CD4-positive, CD25-positive, alpha-beta regulatory T cell (primary cell): ENCODE data around the gene PON2. TPM values are rescaled to one million over a fixed set of nuclear protein-coding genes. Genes with fewer than 3 reads are reported as not detected.

Experiments
- ATAC-seq, 2 donors: fragments of 150-1000 bp; cut with Tn5 transposase; one replicate each; pipeline ENCODE4 v1.10.0; 2021; ENCODE audit warnings: low read depth in 2 of 2, moderate number of reproducible peaks in 2 of 2, moderate library complexity in 1 of 2
- DNase-seq, 3 donors: peaks; one replicate each; pipeline versions ENCODE4 v3.0.0 to v3.0.0-alpha.2; 2012 to 2022; ENCODE audit warnings: mixed read lengths in 1 of 3
- H3K27ac ChIP-seq: one replicate; pipeline ENCODE4 v1.7.0; 2013; ENCODE audit warnings: mild to moderate bottlenecking, low read length; ENCODE audit not compliant: insufficient read depth, poor library complexity, severe bottlenecking
- H3K27me3 ChIP-seq: one replicate; pipeline ENCODE4 v1.7.0; 2013; ENCODE audit warnings: low read length; ENCODE audit not compliant: control insufficient read depth, insufficient read depth
- H3K36me3 ChIP-seq: one replicate; pipeline ENCODE4 v1.7.0; 2013; ENCODE audit warnings: mild to moderate bottlenecking, low read length, moderate library complexity; ENCODE audit not compliant: control insufficient read depth, insufficient read depth
- H3K4me1 ChIP-seq: 2 replicates; pipeline ENCODE4 v1.7.0; 2013; ENCODE audit warnings: mild to moderate bottlenecking, low read length; ENCODE audit not compliant: insufficient read depth, control insufficient read depth, poor library complexity, severe bottlenecking
- H3K4me3 ChIP-seq: one replicate; pipeline ENCODE4 v1.7.0; 2013; ENCODE audit warnings: low read depth, mild to moderate bottlenecking, low read length, moderate library complexity
- H3K9me3 ChIP-seq, 2 experiments: 1 replicate in 1 of 2; 2 replicates in 1 of 2; pipeline ENCODE4 v1.7.0; 2013; ENCODE audit warnings: low read length in 2 of 2, mild to moderate bottlenecking in 1 of 2, moderate library complexity in 1 of 2; ENCODE audit not compliant: control insufficient read depth in 2 of 2
- H3K27ac Mint-ChIP-seq, 3 donors: one replicate each; pipeline ENCODE4 v1.8.0; 2020 to 2022; ENCODE audit warnings: mild to moderate bottlenecking in 3 of 3, mixed read lengths in 3 of 3, moderate library complexity in 2 of 3
- H3K27me3 Mint-ChIP-seq: one replicate; pipeline ENCODE4 v1.8.0; 2022; ENCODE audit warnings: mild to moderate bottlenecking, mixed read lengths
- H3K36me3 Mint-ChIP-seq: one replicate; pipeline ENCODE4 v1.8.0; 2020; ENCODE audit warnings: mixed read lengths
- H3K4me1 Mint-ChIP-seq, 4 donors: one replicate each; pipeline ENCODE4 v1.8.0; 2020 to 2022; ENCODE audit warnings: mixed read lengths in 4 of 4, mild to moderate bottlenecking in 1 of 4
- H3K4me3 Mint-ChIP-seq, 4 donors: one replicate each; pipeline ENCODE4 v1.8.0; 2020 to 2022; ENCODE audit warnings: mild to moderate bottlenecking in 4 of 4, mixed read lengths in 4 of 4, moderate library complexity in 3 of 4
- H3K9me3 Mint-ChIP-seq, 7 donors: one replicate each; pipeline ENCODE4 v1.8.0; 2020 to 2022; ENCODE audit warnings: mixed read lengths in 7 of 7, mild to moderate bottlenecking in 3 of 7, moderate library complexity in 2 of 7
- polyA plus RNA-seq, 4 donors: library from polyadenylated mRNA; unstranded; fragments of 300-500 nt; fragmentation: Illumina TruSeq; gene quantifications; one replicate each; pipeline ENCODE4 v1.2.3, GENCODE V29; 2021
- total RNA-seq: library from RNA; stranded (reverse); gene quantifications from one replicate; pipeline ENCODE4 v1.2.3, GENCODE V29; 2022

Gene PON2
- 3.7 TPM for total RNA-seq
- polyA plus RNA-seq: 1 to 10 TPM; 1.1 to 2.9 (median 2.0) TPM

DNA sequence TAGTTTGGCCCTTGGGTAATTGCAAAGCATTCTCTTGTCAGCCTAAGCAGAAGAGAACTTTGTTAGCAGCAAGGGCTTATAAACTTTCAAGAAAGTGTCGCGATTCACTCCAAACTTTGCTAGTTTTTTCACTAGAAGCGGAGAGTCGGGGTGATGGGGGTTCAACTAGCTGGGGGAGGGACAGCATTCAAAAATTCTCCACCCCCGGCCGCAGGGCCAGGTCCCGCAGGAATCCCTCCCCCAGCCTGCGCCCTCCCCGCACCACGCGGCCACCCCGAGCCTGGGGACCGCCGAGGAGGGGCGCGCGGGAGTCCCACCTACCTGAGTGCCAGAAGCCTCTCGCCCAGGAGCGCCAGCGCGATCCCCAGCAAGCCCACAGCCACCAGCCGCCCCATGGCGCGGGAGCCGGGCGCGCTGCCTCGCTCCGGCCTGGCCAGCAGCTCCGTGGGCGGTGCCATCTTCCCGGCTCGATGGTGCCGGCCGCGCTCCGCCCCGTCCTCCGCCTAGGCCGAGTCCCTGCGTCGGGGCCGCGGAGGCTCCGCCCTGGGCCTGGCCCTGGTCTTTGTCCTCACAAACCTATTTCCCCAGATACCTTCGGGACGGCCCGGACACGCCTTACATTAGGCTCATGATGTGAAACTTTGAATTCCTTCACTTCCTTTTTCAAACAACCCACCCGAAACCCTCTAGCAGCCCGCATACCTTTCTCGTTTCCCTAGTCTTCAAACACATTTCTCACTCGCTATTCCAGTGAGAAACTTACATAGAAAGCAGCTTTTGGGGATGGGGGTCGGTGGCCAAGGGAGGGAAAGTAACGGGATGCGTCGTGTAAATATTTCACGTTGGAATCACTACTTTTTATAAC, at the start of gene PON2:
Gene PON2, minus strand, starts transcription at position 472 of the 865 bp plus-strand sequence. Its CDS starts 77 bp downstream, at position 395.
- H3K27ac Mint-ChIP-seq: peak within 1 kb of the TSS; percentile 20 to 92 (median 72)
- H3K9me3 Mint-ChIP-seq: peaks cover 0 to 2% (median 0%) of the 10 kb centered on the region in 7 donors
- H3K36me3 Mint-ChIP-seq: no peaks in the 10 kb centered on the region

DNA sequence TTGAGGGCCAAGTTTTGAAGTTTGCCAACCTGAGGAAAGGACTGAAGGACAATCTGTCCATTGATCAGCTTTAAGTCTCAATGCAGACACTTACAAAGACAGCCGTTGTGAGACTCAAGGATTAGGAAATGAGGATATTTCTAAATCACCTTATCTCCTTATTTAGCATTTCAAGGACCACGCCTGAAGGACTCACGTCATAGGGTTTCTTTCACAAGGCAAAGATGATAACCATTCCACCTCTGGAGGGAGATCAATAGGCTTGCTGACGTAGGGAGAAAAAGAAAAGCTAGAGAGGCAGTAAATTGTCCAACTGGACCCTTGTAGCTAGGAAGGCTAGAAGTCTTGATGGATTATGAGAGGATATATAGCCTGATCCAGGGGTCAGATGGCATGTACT, 47.6 kb upstream of the PON2 start:
- peaks cover 5% of the 10 kb centered on the region for H3K27me3 ChIP-seq
- Mint-ChIP-seq H3K27me3 (peaks cover 5% of the 10 kb centered on the region), H3K9me3 (no peaks in the 10 kb centered on the region), H3K4me1 (no peaks in the 10 kb centered on the region), H3K36me3 (no peaks in the 10 kb centered on the region), H3K27ac (no peak overlapping the region), H3K4me3 (no peak overlapping the region)
- no peak overlapping the region for H3K4me3 ChIP-seq
- no peaks in the 10 kb centered on the region for H3K4me1 ChIP-seq
- H3K9me3 ChIP-seq: no peaks in the 10 kb centered on the region
- no peak for ATAC-seq
- no peak overlapping the region for H3K27ac ChIP-seq
- no peak for DNase-seq
- H3K36me3 ChIP-seq: no peaks in the 10 kb centered on the region

More for the DNA sequence above, at the start of gene PON2:
- Histone ChIP-seq H3K27me3 (no peaks in the 10 kb centered on the region), H3K36me3 (no peaks in the 10 kb centered on the region), H3K27ac (no peak within 1 kb of the TSS), H3K4me3 (peak within 1 kb of the TSS; percentile 67), H3K9me3 (no peaks in the 10 kb centered on the region), H3K4me1 (no peaks in the 10 kb centered on the region)
- peaks cover 8% of the 10 kb centered on the region for H3K27me3 Mint-ChIP-seq
- peak; percentile 63 to 69 for ATAC-seq
- H3K4me1 Mint-ChIP-seq: peaks cover 0 to 14% (median 6%) of the 10 kb centered on the region in 4 donors
- peak within 1 kb of the TSS; percentile 74 to 86 (median 83) for H3K4me3 Mint-ChIP-seq
- peak; percentile 7 to 40 (median 15) for DNase-seq

DNA sequence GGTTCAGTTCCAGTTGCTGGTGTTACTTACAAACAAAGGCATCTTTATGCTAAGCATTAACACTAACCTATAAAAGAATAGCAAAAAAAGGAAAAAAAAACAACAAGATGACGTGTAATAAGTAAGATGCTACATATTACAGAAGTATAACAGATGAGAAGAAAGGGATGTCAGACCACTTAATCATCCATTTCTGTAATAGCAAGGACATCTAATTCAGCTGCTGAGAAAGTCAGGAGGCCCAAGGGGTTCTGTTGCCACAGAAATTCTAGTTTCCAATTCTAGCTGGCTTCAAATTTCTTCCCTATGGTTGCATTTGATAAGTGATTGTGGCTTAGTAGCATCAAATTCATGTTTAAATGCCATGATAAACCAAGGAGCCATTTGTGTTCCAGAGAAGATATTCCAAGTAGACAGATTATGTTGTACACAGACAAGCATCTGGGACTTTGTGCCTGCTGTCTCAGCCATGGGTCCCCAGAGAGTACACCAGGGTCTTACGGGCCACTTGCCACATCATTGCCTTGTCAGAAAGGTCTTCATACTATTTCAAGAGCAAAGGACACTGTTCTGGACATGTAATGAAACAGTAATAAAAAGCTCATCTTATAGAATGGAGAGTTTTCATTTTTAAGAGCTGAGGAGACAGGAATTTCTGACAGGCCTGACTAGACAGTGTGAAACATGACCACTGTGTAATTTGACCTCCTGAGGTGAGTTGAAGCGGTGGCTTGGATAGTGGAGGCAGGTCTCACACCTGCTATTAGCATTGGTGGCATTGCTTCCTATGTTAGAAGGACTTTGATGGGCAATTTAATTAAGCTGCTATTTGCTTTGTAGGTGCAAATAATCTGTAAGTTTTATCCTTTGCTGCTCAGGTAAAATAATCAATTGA, 46.7 kb upstream of the PON2 start:
- ATAC-seq (no peak), DNase-seq (no peak)
- Mint-ChIP-seq H3K27ac (no peak overlapping the region), H3K4me1 (peaks cover 0 to 5% (median 0%) of the 10 kb centered on the region in 4 donors), H3K4me3 (no peak overlapping the region), H3K27me3 (peaks cover 7% of the 10 kb centered on the region), H3K9me3 (no peaks in the 10 kb centered on the region), H3K36me3 (no peaks in the 10 kb centered on the region)
- Histone ChIP-seq H3K9me3 (no peaks in the 10 kb centered on the region), H3K27me3 (peaks cover 5% of the 10 kb centered on the region), H3K27ac (no peak overlapping the region), H3K36me3 (no peaks in the 10 kb centered on the region), H3K4me1 (no peaks in the 10 kb centered on the region), H3K4me3 (no peak overlapping the region)

DNA sequence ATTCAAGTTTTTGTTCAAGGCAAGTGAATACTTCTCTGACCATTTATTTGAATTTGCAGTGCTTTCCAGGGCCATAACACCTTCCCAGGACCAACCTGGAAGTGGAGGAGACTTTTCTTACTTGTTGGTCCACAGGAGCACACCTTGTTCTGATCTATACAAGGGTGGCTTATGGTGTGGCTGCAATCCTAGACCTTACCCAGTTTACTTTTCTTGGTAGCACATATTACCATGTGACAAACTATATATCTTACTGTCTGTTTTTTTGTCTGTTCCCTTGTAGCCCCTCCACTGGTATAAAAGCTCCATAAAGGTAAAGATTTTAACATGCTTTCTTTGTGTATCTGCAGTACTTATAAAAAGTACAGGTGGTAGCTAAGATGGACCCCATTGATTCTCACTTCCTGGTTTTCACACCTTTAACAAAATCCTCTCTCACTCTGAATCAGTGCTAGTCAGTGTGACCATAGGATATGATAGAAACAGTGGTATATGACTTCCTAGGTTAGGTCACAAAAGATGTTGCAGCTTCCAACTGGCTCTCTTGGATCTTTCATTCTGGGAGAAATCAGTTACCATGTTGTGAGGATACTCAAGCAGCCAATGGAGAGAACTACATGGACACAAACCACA, 45.3 kb upstream of the PON2 start:
- peaks cover 0 to 5% (median 0%) of the 10 kb centered on the region in 4 donors for H3K4me1 Mint-ChIP-seq
- H3K27me3 Mint-ChIP-seq: peaks cover 7% of the 10 kb centered on the region
- Histone ChIP-seq H3K9me3 (no peaks in the 10 kb centered on the region), H3K36me3 (no peaks in the 10 kb centered on the region), H3K4me3 (no peak overlapping the region), H3K27me3 (peaks cover 5% of the 10 kb centered on the region), H3K4me1 (no peaks in the 10 kb centered on the region), H3K27ac (no peak overlapping the region)
- H3K4me3 Mint-ChIP-seq: no peak overlapping the region
- ATAC-seq (no peak), DNase-seq (no peak)
- H3K27ac Mint-ChIP-seq: peak overlapping the region in 1 of 3 donors; percentile 7
- no peaks in the 10 kb centered on the region for H3K9me3 Mint-ChIP-seq
- no peaks in the 10 kb centered on the region for H3K36me3 Mint-ChIP-seq

DNA sequence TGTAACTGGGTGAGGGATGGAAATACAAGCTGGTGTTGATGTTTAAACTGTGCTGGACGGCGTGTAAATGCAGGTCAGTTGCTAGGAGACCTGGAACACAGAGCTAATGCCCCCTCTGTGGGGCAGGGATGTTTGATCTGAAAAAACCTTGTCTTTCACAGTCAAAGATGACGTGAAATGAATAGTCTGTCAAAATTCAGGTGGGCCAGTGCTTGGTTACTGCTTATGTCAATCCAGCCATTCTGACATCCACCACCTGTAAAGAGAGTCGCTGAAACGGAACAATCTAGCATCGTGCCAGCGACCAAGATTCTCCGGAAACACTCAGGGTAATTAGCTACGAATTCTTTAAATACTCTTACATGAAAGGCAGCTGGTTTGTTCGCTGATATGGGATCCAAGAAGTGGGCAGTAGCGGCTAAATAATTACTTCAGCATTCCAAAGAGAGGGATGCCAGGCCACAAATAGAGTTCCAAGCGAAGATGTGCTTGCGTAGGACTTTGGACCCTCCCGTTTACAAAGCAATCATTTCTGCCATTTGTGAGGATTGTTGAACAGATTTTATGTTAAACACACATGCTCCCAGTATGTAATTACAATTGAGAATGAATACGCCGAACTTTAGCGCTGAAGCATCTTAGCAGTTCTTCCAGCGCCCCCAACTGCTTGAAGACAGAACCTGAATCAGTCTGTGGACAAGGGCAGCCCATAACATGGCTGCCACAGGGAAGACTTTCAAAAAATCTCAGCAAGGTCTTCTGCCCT, 43.6 kb upstream of the PON2 start:
- no peaks in the 10 kb centered on the region for H3K9me3 Mint-ChIP-seq
- no peaks in the 10 kb centered on the region for H3K9me3 ChIP-seq
- H3K36me3 ChIP-seq: no peaks in the 10 kb centered on the region
- no peak overlapping the region for H3K27ac ChIP-seq
- no peaks in the 10 kb centered on the region for H3K36me3 Mint-ChIP-seq
- no peaks in the 10 kb centered on the region for H3K4me1 ChIP-seq
- peaks cover 0 to 5% (median 0%) of the 10 kb centered on the region in 4 donors for H3K4me1 Mint-ChIP-seq
- peaks cover 7% of the 10 kb centered on the region for H3K27me3 Mint-ChIP-seq
- peaks cover 5% of the 10 kb centered on the region for H3K27me3 ChIP-seq
- DNase-seq (no peak), ATAC-seq (no peak)
- H3K4me3 Mint-ChIP-seq: no peak overlapping the region
- H3K27ac Mint-ChIP-seq: no peak overlapping the region
- no peak overlapping the region for H3K4me3 ChIP-seq

DNA sequence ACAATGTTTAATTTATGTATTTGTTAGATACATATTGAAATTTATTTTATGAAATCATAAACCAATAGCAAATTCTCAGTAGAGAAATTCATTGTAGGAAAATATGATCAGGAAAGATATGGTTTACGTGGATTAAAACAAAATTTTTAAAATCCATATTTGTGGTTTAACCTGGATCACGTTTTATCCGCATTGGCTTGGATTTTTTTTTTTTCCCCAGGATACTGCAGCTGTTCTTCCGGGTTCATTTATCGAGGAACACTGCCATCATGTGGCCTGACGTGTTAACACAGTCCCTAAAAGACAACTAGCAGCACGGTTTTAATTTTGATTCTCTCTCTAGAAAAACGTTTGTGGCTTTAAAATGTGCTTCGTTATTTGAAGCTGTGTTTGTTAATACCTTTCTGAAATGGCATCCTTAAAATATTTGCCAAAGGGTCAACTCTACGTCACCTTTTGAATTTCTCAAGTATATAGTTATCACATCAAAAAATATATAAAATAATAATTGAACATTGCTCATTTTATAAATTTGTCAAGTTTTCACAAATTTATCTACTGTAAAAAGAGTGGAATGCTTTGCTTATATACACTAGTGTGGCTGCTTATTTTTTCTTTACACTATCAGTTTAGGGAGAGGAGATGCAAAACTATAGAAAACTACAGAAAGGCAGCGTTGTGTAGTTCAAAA, 42.2 kb upstream of the PON2 start:
- Histone ChIP-seq H3K9me3 (no peaks in the 10 kb centered on the region), H3K36me3 (no peaks in the 10 kb centered on the region), H3K27ac (no peak overlapping the region), H3K27me3 (peaks cover 3% of the 10 kb centered on the region), H3K4me3 (no peak overlapping the region), H3K4me1 (no peaks in the 10 kb centered on the region)
- ATAC-seq (peak in 1 of 2 donors; percentile 47), DNase-seq (peak; percentile 5 to 57 (median 28))
- H3K36me3 Mint-ChIP-seq: no peaks in the 10 kb centered on the region
- peaks cover 0 to 5% (median 0%) of the 10 kb centered on the region in 4 donors for H3K4me1 Mint-ChIP-seq
- H3K27ac Mint-ChIP-seq: no peak overlapping the region
- no peak overlapping the region for H3K4me3 Mint-ChIP-seq
- peaks cover 11% of the 10 kb centered on the region for H3K27me3 Mint-ChIP-seq
- H3K9me3 Mint-ChIP-seq: no peaks in the 10 kb centered on the region
